Hepatocyte (in vitro differentiated cells): Measurements from ENCODE around the gene MYMX.

Experiments used
- CTCF ChIP-seq: fragments of 200-600 bp; sonication (generic); IDR thresholded peaks from 2 replicates; pipeline ENCODE4 v1.5.1; 2016; ENCODE audit warnings: antibody characterized with exemption, mild to moderate bottlenecking; ENCODE audit not compliant: poor library complexity
- EZH2phosphoT487 ChIP-seq: fragments of 200-600 bp; sonication (generic); IDR thresholded peaks from one replicate; pipeline ENCODE4 v1.6.1; 2018; ENCODE audit warnings: antibody characterized with exemption, mild to moderate bottlenecking, low read depth, moderate library complexity; ENCODE audit not compliant: unreplicated experiment, severe bottlenecking

GRCh38 chr6:44258921-44259320, 42.2 kb downstream of the MYMX start:
- TF ChIP-seq CTCF (no peak), EZH2phosphoT487 (no peak)
